ENCODE data around the gene NFATC3. TPM values are rescaled to one million over a fixed set of nuclear protein-coding genes. Genes with fewer than 3 reads are reported as not detected.
"Not testable (repeated sequence)": the region's sequence is repeated elsewhere in the genome, so short reads cannot be mapped to it uniquely, and the experiment has no call there.

NFATC3 gene
- total RNA-seq, 1 donor from 2014 or later: 20.9 TPM

GRCh38 chr16:68111379-68111778 lies 26.2 kb downstream of the NFATC3 start:
- Histone ChIP-seq H3K4me1 (peaks cover 21% of the 10 kb centered on the region), H3K4me3 (no peak overlapping the region), H3K27ac (replicated peaks) (no peak overlapping the region), H3K27me3 (ENCODE audit: low read depth) (no peaks in the 10 kb centered on the region), H3K9me3 (replicated peaks) (peaks cover 44% of the 10 kb centered on the region), H3K36me3 (no peaks in the 10 kb centered on the region)
- TF ChIP-seq, protein P1, sequence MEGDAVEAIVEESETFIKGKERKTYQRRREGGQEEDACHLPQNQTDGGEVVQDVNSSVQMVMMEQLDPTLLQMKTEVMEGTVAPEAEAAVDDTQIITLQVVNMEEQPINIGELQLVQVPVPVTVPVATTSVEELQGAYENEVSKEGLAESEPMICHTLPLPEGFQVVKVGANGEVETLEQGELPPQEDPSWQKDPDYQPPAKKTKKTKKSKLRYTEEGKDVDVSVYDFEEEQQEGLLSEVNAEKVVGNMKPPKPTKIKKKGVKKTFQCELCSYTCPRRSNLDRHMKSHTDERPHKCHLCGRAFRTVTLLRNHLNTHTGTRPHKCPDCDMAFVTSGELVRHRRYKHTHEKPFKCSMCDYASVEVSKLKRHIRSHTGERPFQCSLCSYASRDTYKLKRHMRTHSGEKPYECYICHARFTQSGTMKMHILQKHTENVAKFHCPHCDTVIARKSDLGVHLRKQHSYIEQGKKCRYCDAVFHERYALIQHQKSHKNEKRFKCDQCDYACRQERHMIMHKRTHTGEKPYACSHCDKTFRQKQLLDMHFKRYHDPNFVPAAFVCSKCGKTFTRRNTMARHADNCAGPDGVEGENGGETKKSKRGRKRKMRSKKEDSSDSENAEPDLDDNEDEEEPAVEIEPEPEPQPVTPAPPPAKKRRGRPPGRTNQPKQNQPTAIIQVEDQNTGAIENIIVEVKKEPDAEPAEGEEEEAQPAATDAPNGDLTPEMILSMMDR (IDR thresholded peaks at IDR 0.05; ENCODE audit: borderline replicate concordance): no peak
- no peak for DNase-seq
- intact Hi-C loops (cut with micrococcal nuclease): no loop called here

- no peak for DNase-seq
- intact Hi-C loops (cut with micrococcal nuclease): no loop called here
- Histone ChIP-seq H3K9me3 (replicated peaks) (peaks cover 40% of the 10 kb centered on the region), H3K4me3 (no peak overlapping the region), H3K4me1 (peaks cover 31% of the 10 kb centered on the region), H3K36me3 (no peaks in the 10 kb centered on the region), H3K27ac (replicated peaks) (no peak overlapping the region), H3K27me3 (ENCODE audit: low read depth) (no peaks in the 10 kb centered on the region)
- TF ChIP-seq, protein P1 (IDR thresholded peaks at IDR 0.05; ENCODE audit: borderline replicate concordance): no peak
Measured at GRCh38 chr16:68113059-68113761, 28.0 kb downstream of the NFATC3 start.

DNA sequence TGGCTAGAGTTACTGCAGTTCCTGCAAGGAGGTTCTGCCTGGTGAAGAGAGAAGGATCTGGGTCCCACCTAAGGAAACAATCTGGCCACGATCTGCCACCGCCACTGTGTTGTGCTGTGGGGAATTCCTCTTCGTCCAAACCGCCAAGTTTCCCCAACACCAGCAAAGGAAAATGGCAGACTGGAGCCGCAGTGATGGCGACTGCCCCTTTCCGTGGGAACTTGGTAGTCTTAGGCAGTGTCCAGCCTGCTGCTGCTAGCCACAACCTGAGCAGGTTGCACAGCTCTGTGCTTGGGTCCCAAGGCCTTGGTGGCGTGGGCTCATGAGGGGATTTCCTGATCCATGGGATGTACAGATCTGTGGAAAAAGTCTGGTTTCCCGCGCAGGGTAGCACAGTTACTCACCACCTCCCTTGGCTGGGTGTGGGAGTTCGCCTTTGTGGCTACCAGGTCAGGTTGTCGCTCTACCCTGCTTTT lies 28.6 kb downstream of the NFATC3 start:
- DNase-seq: no peak
- Histone ChIP-seq H3K4me3 (no peak overlapping the region), H3K27me3 (ENCODE audit: low read depth) (no peaks in the 10 kb centered on the region), H3K27ac (replicated peaks) (no peak overlapping the region), H3K4me1 (peaks cover 31% of the 10 kb centered on the region), H3K36me3 (no peaks in the 10 kb centered on the region), H3K9me3 (replicated peaks) (peaks cover 34% of the 10 kb centered on the region)
- TF ChIP-seq, protein P1 (IDR thresholded peaks at IDR 0.05; ENCODE audit: borderline replicate concordance): no peak
- intact Hi-C loops (cut with micrococcal nuclease): no loop called here

GRCh38 chr16:68114939-68115338 lies 29.8 kb downstream of the NFATC3 start:
- DNase-seq; H3K27ac ChIP-seq (replicated peaks); H3K27me3 ChIP-seq (ENCODE audit: low read depth); intact Hi-C loops (cut with micrococcal nuclease); H3K4me3 ChIP-seq; H3K36me3 ChIP-seq: not testable (repeated sequence)
- H3K4me1 ChIP-seq: peaks cover 31% of the 10 kb centered on the region
- peaks cover 22% of the 10 kb centered on the region for H3K9me3 ChIP-seq (replicated peaks)

GRCh38 chr16:68115851-68116250 lies 30.7 kb downstream of the NFATC3 start:
- H3K36me3 ChIP-seq: no peaks in the 10 kb centered on the region
- peaks cover 13% of the 10 kb centered on the region for H3K9me3 ChIP-seq (replicated peaks)
- intact Hi-C loops (cut with micrococcal nuclease): no loop called here
- H3K4me1 ChIP-seq: peaks cover 31% of the 10 kb centered on the region
- no peak overlapping the region for H3K27ac ChIP-seq (replicated peaks)
- H3K4me3 ChIP-seq: no peak overlapping the region
- no peaks in the 10 kb centered on the region for H3K27me3 ChIP-seq (ENCODE audit: low read depth)
- DNase-seq: no peak
- TF ChIP-seq, protein P1 (IDR thresholded peaks at IDR 0.05; ENCODE audit: borderline replicate concordance): no peak

- Histone ChIP-seq H3K27me3 (ENCODE audit: low read depth) (no peaks in the 10 kb centered on the region), H3K4me1 (peaks cover 31% of the 10 kb centered on the region), H3K4me3 (no peak overlapping the region), H3K27ac (replicated peaks) (no peak overlapping the region), H3K9me3 (replicated peaks) (peaks cover 8% of the 10 kb centered on the region), H3K36me3 (no peaks in the 10 kb centered on the region)
- TF ChIP-seq, protein P1 (IDR thresholded peaks at IDR 0.05; ENCODE audit: borderline replicate concordance): peak; percentile 55
- intact Hi-C loops (cut with micrococcal nuclease): no loop called here
- no peak for DNase-seq
Measured at GRCh38 chr16:68116256-68116867, 31.2 kb downstream of the NFATC3 start.

All from left ventricle myocardium inferior (tissue), 1 donor.